ENCODE data around the gene CAD.

DNA sequence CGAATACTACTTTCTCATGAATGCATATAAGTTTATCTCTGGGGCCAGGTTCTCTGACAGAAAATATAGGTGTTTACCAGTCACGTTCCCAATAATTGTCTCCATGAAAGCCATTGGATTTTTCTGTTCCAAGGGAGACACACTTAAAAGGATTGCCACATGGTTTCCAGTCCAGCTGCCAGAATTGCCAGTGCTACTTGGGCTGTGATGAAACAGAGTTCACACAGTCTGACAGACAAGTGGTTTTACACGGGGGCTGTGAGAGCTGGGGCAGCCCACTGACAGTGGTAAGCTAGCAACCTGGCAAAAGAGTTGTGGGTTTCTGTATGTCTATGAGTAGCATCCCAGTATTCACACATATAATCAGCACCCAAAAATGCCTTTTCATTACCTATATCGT is 33.1 kb upstream of the CAD start:
- TF ChIP-seq, protein P1, sequence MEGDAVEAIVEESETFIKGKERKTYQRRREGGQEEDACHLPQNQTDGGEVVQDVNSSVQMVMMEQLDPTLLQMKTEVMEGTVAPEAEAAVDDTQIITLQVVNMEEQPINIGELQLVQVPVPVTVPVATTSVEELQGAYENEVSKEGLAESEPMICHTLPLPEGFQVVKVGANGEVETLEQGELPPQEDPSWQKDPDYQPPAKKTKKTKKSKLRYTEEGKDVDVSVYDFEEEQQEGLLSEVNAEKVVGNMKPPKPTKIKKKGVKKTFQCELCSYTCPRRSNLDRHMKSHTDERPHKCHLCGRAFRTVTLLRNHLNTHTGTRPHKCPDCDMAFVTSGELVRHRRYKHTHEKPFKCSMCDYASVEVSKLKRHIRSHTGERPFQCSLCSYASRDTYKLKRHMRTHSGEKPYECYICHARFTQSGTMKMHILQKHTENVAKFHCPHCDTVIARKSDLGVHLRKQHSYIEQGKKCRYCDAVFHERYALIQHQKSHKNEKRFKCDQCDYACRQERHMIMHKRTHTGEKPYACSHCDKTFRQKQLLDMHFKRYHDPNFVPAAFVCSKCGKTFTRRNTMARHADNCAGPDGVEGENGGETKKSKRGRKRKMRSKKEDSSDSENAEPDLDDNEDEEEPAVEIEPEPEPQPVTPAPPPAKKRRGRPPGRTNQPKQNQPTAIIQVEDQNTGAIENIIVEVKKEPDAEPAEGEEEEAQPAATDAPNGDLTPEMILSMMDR (conservative IDR thresholded peaks at IDR 0.05 in 1 of 2, IDR thresholded peaks at IDR 0.05 in 1 of 2; ENCODE audit: low read depth in 1 of 2, low read length in 2 of 2) = no peak
- TF ChIP-seq EZH2 (IDR thresholded peaks at IDR 0.05; ENCODE audit: low read length, missing control alignments) = no peak
